HG03060 (cell line): Measurements from ENCODE around the gene MYCN.

Experiments
- ATAC-seq: cut with Tn5 transposase; IDR thresholded peaks from one replicate; pipeline ENCODE4 v1.9.1; 2021; ENCODE audit warnings: low read depth, moderate number of reproducible peaks; ENCODE audit not compliant: unreplicated experiment

MYCN gene

DNA sequence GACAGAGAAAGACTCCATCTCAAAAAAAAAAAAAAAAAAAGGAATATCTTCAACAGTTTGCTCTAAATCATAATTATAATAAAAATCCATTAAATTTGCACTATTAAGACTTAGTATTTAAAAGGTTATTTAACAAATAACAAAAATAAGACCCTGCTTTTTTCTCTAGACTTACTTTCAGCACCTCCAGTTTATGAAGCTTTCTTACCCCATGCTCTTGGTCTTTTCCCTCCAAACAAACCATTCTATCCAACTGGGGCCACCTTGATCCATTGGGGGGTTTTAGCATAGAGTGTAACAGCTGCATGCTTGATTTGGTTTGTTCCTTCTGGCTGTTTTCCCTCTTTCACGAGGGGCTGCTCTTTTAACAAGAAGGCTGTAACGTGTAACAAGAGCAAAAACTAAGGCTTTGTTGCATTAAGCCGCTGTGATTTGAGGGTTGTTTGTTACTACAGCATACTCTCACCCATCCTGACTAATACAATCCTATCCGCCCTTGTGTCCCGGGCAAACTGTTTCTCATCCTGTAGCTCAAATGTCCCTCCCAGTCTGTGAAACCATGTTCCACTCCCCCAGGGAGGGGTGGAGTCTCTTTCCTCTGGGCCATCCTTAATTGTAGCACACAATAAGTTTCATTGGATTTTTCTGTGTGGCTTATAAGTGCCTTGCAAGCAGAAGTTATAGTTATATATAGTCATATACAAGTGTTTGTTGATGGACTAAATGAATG is 9.6 kb upstream of the MYCN start:
- no peak for ATAC-seq

DNA sequence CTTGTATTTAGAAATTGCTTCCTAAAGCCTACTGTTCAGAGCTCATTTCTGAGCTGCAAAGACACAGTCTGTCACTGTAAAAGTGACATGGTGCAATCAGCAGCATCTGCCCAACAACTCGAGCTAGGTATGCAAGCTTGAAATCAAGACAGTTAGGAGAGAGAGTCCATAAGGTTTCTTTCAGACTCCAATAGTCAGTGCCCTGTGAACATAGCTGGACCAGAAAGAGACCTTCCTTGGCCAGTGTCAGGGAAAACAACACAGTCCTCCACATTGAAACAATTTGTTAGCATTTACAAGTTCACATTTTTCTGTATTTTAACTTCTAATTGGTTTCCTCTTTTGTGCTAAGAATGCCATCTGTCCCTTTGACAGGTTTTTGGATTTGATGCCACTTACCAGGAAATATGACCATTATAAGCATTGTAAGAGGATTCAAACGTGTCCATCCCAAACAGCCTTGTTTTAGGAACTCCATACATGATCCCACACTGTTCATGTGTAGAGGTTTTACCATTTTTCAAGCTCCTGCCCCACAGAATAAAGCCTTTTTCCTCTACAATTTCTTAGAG is 8.9 kb upstream of the MYCN start:
- no peak for ATAC-seq

DNA sequence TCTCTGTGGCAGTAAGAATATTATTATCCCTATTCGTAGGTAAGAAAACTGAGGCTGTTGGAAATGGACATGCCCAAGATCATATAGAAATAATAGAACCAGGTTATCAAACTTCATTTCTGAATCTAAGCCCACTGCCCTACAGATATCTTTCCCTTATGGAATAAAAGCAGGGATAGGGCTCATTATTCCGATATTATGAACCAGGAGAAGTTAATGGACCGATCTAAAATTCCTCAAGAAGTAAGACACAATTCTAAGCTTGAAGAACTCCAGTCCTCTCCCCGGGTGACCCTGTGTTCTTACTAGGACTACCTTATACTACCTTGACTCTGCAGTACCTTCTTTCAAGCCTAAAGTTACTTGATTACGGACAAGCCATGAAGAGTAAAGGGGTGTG is 8.4 kb upstream of the MYCN start:
- ATAC-seq, result no peak

DNA sequence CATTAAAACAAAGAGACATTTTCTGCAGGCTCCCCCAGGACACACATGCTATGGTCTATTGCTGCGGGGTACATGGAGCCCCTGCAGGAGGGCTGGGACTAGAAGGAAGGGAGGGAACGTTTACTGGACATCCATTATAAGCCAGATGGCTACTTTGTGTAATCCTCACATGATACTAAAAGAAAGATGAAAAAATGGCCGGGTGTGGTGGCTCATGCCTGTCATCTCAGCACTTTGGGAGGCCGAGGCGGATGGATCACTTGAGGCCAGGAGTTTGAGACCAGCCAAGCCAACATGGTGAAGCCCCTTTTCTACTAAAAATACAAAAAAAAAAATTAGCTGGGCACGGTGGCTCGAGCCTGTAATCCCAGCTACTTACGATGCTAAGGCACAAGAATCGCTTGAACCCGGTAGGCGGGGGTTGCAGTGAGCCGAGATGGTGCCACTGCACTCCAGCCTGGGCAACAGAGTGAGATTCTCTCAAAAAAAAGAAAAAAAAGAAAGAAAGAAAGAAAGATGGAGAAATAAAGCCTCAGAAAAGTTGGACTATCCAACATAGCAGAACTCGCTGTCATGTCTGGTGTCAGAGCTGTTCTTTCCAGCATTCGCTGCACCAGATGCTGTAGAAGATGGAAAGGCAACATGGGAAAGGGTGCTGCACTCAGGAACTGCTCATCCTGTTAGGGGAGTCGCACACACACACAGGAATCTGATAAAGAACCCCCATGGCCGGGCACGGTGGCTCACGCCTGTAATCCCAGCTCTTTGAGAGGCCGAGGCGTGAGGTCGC is 7.8 kb upstream of the MYCN start:
- no peak for ATAC-seq

DNA sequence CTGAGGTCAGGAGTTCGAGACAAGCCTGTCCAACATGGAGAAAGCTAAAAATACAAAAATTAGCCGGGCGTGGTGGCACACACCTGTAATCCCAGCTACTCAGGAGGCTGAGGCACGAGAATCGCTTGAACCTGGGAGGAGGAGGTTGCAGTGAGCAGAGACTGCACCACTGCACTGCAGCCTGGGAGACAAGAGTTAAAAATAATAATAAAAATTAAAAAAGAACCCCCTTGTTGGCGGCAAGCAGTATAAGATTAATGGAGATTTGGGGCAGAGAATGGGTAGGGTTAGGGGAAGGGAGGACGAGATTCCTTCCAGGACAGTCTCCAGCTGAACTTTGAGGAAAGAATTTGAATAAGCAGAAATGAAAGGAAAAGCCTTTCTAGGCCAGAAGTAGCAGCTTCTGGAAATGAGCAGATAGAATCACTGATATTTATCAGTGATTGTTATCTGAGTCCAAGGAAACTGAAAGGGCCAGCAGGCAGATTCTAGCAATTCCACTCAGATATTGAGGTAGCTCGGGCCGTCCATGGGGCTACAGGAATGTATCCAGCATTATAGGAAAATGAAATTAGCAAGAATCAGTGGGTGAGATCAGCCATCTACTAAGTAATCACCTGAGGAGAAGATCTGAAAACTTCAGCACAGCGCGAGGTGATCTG is 7.0 kb upstream of the MYCN start:
- ATAC-seq, result no peak

DNA sequence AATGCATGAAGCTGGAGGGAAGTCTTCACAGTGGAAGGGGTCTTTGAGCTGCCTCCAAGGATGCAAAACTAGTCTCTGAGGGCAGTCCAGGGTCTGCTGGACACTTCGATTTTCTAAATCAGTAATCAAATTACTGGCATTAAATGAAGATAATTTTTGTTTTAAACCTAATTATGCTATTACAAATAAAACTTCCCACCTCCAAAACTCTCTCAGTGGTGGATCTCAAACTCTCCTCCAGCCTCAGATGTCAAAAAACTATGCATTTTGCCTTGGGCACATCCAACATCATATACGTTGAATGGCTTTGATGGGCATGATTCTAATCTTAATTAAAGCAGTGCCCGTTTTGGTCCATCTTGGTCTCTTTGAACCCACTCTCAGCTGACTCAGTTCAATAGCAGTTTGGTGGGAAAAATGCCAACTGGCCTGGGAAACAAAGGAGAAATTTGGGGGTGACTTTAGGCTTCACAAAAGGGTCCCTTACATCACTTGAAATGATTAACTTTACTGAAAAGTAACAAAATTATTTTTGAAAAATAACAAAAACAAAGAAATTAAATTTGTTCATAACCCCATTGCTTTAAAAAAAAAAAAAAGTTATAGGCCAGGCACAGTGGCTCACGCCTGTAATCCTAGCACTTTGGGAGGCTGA is 5.9 kb upstream of the MYCN start:
- ATAC-seq, result no peak

DNA sequence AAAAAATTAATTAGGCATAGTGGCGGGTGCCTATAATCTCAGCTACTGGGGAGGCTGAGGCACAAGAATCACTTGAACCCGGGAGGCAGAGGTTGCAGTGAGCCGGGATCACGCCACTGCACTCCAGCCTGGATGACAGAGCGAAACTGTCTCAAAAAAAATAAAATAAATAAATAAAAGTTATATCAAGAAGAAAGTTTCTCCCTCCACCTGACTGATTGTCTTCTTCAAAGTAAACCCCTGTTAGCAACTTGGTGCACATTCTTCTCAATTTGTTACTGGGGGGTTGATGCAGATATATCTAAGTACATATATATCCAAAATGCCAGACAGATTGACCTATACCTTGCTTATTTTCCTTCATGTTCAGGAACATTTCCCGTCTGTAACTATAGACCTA is 5.2 kb upstream of the MYCN start:
- no peak for ATAC-seq

DNA sequence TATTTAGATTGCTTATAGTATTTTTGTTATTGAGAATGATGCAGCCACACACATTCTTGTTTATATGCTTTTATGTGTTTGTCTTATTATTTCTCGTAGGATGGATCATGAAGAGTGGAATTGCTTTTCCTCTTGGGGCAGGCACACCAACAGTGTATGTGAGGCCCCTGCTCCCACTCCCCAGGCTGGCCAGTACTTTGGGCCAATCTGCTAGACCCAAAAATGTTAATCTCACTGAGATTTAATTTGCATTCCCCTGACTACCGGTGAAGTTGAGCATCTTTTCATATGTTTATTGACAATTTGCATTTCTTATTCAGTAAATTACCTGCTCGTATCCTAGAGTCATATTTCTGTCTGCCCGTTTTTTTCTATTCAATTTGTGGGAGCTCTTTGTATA is 4.7 kb upstream of the MYCN start:
- no peak for ATAC-seq

DNA sequence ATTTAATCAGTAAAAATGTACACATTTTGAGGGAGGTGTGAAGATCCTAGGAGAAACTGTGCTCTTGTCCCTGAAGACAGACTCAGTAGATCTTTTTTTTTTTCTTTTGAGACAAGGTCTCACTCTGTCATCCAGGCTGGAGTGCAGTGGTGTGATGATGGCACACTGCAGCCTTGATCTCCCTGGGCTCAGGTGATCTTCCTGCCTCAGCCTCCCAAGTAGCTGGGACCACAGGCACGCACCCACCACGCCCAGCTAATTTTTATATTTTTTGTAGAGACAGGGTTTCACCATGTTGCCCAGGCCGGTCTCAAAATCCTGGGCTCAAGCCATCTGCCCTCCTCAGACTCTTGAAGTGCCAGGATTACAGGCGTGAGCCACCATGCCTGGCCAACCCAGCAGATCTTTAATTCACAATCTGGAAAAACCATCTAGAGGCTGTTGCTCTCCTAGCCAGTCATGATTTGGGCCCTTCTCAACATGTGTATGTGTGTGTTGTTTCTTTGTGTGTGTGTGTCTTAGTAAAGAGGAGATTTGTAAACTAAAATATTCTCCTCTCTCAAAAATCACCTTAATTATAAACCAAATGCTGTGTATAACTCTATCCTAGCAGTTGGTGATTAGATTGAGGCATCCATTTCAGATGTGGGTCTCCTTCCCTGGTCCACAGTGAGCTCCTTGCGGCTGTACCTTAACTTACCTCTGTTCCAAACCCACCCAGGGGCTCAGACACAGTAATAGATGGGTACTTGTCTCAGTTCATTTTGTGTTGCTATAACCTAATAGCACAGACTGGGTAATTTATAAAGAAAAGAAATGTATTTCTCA is 3.9 kb upstream of the MYCN start:
- no peak for ATAC-seq

DNA sequence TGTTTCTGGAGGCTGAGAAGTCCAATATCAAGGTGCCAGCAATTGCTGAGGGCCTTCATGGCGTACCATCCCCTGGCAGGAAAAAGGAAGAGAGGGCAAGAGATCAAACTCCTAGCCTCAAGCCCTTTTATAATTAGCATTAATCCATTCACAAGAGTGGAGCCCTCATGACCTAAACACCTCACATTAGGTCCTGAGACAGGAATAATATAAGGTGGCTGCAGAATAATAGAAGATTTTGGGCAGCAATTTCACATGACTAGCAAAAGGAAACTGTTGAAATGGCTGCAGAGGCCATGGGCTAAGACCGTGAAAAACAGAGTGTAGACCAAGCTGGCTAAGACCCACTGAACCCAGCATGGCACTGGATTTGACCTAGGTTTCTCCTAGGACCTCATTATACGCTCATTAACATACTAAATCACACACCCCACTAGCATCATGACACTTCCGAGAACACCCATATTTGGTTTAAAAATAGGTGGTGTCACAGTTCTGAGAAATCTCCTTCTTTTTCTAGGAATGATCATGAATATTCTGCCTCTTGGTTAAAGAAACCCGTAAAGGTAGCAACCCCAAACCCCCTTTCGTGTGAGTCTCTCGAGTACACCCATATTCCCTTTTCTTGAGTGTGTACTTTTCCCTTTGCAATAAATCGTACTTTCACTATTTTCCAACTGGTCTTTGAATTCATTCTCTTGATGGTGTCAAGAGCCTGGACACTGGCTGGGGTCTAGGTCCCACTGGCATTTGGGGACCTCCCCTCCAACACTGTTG is 3.1 kb upstream of the MYCN start:
- ATAC-seq, result no peak

DNA sequence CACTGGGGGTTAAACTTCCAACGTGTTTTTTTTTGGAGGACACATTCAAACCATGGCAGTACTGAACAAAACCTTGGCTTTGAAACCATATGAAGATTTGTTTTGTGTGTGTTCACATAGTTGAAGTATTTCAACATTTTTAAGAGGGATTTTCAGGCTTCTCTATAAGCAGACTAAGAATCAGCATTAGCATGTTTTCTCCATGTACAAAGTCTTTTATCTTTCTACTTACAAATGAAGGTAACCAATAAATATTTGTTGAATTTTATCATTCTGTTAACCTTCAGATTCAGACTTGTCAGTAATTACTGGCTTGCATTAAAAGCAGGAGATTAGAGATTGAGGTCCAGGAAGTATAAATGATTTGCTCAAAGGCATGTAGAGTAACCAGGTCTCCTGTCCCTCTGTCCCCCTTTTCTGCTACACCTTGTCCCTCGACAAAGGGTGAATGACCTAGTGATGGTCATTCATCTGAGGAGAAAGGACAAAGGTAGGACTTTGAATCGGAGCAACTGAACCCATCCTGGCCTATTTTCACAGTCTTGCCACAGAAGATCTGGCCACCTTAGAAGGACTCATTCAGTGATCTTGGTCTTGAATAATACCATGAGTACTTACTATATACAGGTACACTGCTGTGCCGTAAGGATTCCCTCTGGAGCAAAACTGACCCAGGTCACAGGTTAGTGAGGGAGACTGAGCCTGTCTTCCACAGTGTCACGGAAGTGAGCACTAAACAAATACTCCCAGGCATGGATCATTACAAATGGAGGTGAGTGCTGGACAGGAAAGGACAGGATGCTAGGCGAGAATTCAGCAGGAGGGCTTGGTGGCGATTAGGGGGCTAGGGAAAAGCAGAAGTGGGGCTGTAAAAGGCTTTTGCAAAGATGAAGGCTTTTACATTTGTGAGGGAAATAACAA is 2.2 kb upstream of the MYCN start:
- ATAC-seq, result no peak

DNA sequence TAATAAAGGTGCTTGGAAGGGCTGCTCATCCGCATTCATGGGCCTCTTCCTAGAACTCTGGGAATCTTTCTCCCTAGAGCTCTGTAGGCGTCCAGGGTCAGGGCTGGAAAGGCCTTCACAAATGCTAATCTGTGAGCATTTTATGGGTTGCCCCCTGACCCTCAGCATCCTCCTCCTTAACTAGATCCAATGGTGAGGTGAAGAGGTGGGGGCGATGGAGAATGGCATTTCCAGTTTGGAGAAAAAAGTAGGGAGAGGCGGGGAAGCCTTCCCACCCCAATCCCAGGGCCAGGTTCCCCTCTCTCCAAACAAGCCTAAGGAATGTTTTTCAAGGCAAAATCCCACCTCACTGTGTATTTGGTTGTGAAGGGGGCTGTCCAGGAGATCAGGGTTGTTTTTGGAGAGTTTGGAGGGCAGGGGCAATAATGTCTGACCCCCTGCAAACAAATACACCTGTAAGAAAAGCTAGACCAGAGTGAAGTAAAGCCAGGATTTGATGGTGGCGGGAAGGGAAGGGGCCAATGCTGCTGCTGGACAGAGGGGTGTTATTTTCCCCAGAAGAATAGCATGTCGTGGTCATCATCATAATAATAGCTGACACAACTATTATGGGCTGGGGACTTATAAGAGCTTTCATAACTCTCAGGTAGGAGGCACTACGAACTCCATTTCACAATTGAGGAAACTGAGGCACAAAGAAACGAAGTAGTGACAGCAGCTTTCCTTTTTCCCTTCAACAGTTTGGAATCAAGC is 1.4 kb upstream of the MYCN start:
- no peak for ATAC-seq

DNA sequence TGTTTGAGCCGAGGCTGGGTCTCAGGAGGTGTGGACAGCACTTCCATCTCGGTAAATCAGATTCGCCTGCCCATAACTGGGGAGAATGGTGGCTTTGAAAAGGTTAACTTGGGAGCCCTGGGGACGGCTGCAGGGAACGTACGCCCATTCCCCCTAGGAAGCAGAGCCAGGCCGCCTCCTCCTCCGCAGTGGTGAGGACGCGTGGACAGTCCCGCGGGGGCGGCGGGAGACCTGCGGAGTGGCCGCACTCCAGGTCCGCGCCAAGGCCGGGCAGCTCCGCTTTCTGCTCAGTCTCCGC is 845 bp upstream of the MYCN start:
- no peak for ATAC-seq

DNA sequence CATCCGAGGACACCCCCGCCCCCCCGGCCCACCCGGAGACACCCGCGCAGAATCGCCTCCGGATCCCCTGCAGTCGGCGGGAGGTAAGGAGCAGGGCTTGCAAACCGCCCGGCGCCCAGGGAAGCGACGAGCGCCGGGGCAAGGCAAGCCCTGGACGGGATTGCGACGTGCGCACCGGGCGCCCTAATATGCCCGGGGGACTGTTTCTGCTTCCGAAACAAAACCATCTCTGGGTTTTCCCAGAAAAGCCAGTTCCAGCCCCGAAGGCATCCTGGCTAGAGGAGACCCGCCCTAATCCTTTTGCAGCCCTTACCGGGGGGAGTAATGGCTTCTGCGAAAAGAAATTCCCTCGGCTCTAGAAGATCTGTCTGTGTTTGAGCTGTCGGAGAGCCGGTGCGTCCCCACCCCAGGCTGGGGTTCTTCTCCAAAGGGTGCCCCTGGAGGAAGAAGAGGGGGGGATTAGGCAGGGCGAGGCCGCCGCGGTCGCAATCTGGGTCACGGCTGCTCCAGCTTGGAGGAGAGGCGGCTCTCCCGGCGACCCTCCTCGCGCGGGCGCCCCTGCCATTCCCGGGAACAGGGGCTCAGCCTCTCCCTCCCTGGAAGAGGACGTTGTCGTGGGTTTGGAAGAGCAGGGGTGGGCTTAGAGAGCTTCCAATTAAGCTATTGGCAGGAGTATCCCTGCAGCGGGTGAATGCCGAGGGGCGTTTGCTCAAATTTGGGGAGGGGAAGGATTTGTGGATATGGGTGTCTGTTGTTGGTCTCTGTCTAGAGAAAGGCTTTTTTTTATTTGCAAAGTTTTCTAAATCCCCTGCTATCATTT is 521 bp downstream of the MYCN start:
- ATAC-seq, result no peak

DNA sequence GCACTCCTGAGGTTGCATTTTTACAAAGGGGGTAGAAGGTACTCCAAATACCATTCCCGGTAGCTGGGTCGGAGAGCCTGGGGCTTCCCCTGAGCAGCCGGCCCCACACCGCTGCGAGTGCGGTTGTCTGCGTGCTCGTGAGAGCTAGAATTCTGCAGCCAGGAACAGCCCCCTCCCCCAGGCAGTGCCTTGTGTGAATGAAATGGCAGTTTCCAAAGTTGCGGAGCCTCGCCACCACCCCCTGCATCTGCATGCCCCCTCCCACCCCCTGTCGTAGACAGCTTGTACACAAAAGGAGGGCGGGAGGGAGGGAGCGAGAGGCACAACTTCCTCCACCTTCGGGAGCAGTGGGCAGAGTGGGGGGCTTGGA is 1.1 kb downstream of the MYCN start:
- no peak for ATAC-seq

DNA sequence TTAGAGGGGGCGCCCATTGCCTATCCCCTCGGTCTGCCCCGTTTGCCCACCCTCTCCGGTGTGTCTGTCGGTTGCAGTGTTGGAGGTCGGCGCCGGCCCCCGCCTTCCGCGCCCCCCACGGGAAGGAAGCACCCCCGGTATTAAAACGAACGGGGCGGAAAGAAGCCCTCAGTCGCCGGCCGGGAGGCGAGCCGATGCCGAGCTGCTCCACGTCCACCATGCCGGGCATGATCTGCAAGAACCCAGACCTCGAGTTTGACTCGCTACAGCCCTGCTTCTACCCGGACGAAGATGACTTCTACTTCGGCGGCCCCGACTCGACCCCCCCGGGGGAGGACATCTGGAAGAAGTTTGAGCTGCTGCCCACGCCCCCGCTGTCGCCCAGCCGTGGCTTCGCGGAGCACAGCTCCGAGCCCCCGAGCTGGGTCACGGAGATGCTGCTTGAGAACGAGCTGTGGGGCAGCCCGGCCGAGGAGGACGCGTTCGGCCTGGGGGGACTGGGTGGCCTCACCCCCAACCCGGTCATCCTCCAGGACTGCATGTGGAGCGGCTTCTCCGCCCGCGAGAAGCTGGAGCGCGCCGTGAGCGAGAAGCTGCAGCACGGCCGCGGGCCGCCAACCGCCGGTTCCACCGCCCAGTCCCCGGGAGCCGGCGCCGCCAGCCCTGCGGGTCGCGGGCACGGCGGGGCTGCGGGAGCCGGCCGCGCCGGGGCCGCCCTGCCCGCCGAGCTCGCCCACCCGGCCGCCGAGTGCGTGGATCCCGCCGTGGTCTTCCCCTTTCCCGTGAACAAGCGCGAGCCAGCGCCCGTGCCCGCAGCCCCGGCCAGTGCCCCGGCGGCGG is 1.7 kb downstream of the MYCN start:
- no peak for ATAC-seq
